ENCODE measurements around the gene PRRT3. TPM values are rescaled to one million over a fixed set of nuclear protein-coding genes. Genes with fewer than 3 reads are reported as not detected.
A peak's percentile ranks its signal among the peaks of the same experiment; 100 is the strongest.

The PRRT3 gene
- total and polyA plus RNA-seq, 9 of the 15 experiments (the other 6 are each of a cell fraction or from before 2014, with no cell fraction given) = 0.06 to 1.9 (median 1.2) TPM

DNA sequence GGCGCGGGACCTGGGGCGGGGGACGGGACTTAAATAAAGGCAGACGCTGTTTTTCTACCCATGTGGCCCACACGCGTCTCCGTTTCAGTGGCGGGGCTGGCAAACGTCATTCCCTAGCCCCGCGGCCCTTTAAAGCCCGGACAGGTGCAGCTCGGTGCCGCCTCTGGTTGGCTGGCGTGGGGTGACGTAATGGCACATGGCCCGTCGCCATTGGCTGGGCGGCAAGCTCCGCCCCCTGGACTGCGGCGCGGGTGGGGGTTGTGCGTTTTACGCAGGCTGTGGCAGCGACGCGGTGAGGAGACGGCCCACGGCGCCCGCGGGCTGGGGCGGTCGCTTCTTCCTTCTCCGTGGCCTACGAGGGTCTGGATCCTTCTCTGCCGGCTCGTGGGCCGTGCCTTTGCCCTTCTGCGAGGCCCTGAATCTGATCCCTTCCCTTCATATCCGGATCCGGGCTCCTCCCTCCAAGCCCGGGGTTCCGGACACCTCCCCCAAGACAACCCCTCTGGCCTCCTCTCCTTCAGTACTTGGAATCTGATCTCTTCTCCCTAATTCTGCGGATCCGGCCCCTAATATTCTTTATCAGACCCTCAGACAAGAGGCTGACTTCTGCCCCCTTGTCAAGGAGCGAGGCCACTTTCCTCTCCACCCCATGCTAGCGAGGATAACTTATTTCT lies 18.5 kb downstream of the PRRT3 start, which contains the start of gene CRELD1 (continued):
- TF ChIP-seq RCOR1 (IDR thresholded peaks at IDR 0.05; ENCODE audit: borderline replicate concordance in 1 of 2, low read depth in 2 of 2, low read length in 2 of 2) = peak in 1 of 2 experiments; percentile 3; a peak in 1 of 4 replicates
- peak; percentile 62; the same call in 1 of the 2 replicates for TF ChIP-seq CHD2 (IDR thresholded peaks at IDR 0.05; ENCODE audit: low read depth, low read length)
- TF ChIP-seq SUPT5H (IDR thresholded peaks at IDR 0.05) = peak; percentile 91
- peak; percentile 59 for TF ChIP-seq HNRNPLL (IDR thresholded peaks at IDR 0.05; ENCODE audit: low read depth, low read length, poor library complexity, severe bottlenecking)
- TF ChIP-seq HDAC1 (IDR thresholded peaks at IDR 0.05) = peak in 1 of 2 experiments; percentile 78; a peak in 2 of 4 replicates
- no peak for TF ChIP-seq ZNF121 (CRISPR knock-in tag; conservative IDR thresholded peaks at IDR 0.05)
- TF ChIP-seq NEUROD1 (IDR thresholded peaks at IDR 0.05; ENCODE audit: borderline replicate concordance, low read depth, low read length, partially characterized antibody) = peak; percentile 79
- TF ChIP-seq POLR2B (IDR thresholded peaks at IDR 0.05; ENCODE audit: low read depth, partially characterized antibody) = peak; percentile 90
- no peak for TF ChIP-seq RBBP5 (IDR thresholded peaks at IDR 0.05; ENCODE audit: borderline replicate concordance, insufficient read depth, low read length, poor library complexity, severe bottlenecking)
- TF ChIP-seq, protein P1, sequence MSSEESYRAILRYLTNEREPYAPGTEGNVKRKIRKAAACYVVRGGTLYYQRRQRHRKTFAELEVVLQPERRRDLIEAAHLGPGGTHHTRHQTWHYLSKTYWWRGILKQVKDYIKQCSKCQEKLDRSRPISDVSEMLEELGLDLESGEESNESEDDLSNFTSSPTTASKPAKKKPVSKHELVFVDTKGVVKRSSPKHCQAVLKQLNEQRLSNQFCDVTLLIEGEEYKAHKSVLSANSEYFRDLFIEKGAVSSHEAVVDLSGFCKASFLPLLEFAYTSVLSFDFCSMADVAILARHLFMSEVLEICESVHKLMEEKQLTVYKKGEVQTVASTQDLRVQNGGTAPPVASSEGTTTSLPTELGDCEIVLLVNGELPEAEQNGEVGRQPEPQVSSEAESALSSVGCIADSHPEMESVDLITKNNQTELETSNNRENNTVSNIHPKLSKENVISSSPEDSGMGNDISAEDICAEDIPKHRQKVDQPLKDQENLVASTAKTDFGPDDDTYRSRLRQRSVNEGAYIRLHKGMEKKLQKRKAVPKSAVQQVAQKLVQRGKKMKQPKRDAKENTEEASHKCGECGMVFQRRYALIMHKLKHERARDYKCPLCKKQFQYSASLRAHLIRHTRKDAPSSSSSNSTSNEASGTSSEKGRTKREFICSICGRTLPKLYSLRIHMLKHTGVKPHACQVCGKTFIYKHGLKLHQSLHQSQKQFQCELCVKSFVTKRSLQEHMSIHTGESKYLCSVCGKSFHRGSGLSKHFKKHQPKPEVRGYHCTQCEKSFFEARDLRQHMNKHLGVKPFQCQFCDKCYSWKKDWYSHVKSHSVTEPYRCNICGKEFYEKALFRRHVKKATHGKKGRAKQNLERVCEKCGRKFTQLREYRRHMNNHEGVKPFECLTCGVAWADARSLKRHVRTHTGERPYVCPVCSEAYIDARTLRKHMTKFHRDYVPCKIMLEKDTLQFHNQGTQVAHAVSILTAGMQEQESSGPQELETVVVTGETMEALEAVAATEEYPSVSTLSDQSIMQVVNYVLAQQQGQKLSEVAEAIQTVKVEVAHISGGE (CRISPR knock-in tag; IDR thresholded peaks at IDR 0.05) = peak in 1 of 3 experiments; percentile 53; a peak in 1 of 6 replicates
- TF ChIP-seq POLR2AphosphoS2 (IDR thresholded peaks at IDR 0.05; ENCODE audit: low read length) = peak; percentile 82; the same call in 1 of the 2 replicates
- peak; percentile 70 for TF ChIP-seq ATF1 (CRISPR knock-in tag; IDR thresholded peaks at IDR 0.05)
- peak; percentile 96 for TF ChIP-seq ATF1 (tag; IDR thresholded peaks at IDR 0.05)
- peak; percentile 47; the same call in 1 of the 2 replicates for TF ChIP-seq RNF2 (IDR thresholded peaks at IDR 0.05)
- TF ChIP-seq, protein P2, sequence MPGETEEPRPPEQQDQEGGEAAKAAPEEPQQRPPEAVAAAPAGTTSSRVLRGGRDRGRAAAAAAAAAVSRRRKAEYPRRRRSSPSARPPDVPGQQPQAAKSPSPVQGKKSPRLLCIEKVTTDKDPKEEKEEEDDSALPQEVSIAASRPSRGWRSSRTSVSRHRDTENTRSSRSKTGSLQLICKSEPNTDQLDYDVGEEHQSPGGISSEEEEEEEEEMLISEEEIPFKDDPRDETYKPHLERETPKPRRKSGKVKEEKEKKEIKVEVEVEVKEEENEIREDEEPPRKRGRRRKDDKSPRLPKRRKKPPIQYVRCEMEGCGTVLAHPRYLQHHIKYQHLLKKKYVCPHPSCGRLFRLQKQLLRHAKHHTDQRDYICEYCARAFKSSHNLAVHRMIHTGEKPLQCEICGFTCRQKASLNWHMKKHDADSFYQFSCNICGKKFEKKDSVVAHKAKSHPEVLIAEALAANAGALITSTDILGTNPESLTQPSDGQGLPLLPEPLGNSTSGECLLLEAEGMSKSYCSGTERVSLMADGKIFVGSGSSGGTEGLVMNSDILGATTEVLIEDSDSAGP (CRISPR knock-in tag; IDR thresholded peaks at IDR 0.05) = peak; percentile 84; the same call in 1 of the 2 replicates
- no peak for TF ChIP-seq HSF4 (CRISPR knock-in tag; IDR thresholded peaks at IDR 0.05; ENCODE audit: borderline replicate concordance)
- TF ChIP-seq, protein P3, sequence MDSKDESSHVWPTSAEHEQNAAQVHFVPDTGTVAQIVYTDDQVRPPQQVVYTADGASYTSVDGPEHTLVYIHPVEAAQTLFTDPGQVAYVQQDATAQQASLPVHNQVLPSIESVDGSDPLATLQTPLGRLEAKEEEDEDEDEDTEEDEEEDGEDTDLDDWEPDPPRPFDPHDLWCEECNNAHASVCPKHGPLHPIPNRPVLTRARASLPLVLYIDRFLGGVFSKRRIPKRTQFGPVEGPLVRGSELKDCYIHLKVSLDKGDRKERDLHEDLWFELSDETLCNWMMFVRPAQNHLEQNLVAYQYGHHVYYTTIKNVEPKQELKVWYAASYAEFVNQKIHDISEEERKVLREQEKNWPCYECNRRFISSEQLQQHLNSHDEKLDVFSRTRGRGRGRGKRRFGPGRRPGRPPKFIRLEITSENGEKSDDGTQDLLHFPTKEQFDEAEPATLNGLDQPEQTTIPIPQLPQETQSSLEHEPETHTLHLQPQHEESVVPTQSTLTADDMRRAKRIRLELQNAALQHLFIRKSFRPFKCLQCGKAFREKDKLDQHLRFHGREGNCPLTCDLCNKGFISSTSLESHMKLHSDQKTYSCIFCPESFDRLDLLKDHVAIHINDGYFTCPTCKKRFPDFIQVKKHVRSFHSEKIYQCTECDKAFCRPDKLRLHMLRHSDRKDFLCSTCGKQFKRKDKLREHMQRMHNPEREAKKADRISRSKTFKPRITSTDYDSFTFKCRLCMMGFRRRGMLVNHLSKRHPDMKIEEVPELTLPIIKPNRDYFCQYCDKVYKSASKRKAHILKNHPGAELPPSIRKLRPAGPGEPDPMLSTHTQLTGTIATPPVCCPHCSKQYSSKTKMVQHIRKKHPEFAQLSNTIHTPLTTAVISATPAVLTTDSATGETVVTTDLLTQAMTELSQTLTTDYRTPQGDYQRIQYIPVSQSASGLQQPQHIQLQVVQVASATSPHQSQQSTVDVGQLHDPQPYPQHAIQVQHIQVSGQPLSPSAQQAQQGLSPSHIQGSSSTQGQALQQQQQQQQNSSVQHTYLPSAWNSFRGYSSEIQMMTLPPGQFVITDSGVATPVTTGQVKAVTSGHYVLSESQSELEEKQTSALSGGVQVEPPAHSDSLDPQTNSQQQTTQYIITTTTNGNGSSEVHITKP (IDR thresholded peaks at IDR 0.05; ENCODE audit: partially characterized antibody) = peak; percentile 60
- peak; percentile 88 for TF ChIP-seq TBP (optimal IDR thresholded peaks at IDR 0.05; ENCODE audit: low read depth, low read length)
- peak; percentile 26 for TF ChIP-seq ASH1L (IDR thresholded peaks at IDR 0.05; ENCODE audit: borderline replicate concordance, low read depth, partially characterized antibody)

All from K562 (cell line).